HG03460 (cell line): ENCODE data around the gene SLMAP.

Experiments used
- ATAC-seq: cut with Tn5 transposase; IDR thresholded peaks from one replicate; pipeline ENCODE4 v1.9.1; 2021; ENCODE audit not compliant: unreplicated experiment

The SLMAP gene

DNA sequence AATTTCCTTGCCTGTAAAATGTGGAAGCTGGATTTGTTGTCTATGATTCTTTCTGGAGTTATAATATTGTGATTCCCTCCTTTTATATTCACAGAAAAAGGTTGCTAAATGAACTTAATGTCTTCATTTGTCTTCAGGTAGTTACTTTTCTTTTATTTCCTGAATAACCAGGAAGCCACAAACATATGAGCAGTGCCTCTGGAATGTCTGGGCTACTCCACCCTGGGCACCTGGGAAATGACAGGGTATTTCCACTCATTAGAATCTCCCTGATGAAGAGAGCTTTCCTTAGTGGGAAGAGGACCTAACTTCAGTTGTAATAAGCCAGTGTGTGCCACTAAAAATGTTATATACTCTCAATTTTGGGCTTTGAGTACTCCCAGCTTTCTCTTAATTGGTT lies 3.8 kb upstream of the SLMAP start:
- no peak for ATAC-seq

GRCh38 chr3:57753016-57753415 lies 3.1 kb upstream of the SLMAP start:
- no peak for ATAC-seq

DNA sequence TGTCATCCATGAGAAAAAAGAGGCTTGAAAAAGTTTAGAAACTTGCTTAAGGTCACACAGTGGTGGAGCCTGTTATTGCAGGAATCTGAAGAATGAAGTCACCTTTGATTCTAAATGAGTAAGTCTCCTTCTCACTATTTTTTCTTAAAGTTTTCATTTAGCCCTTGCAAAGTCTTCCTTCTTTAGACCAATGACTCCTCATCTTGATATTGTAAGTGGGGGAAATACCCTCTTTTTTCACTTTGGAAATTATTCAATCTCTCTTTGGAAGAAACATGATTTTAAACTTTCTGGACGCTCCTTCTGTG lies 787 bp upstream of the SLMAP start:
- ATAC-seq, result no peak

DNA sequence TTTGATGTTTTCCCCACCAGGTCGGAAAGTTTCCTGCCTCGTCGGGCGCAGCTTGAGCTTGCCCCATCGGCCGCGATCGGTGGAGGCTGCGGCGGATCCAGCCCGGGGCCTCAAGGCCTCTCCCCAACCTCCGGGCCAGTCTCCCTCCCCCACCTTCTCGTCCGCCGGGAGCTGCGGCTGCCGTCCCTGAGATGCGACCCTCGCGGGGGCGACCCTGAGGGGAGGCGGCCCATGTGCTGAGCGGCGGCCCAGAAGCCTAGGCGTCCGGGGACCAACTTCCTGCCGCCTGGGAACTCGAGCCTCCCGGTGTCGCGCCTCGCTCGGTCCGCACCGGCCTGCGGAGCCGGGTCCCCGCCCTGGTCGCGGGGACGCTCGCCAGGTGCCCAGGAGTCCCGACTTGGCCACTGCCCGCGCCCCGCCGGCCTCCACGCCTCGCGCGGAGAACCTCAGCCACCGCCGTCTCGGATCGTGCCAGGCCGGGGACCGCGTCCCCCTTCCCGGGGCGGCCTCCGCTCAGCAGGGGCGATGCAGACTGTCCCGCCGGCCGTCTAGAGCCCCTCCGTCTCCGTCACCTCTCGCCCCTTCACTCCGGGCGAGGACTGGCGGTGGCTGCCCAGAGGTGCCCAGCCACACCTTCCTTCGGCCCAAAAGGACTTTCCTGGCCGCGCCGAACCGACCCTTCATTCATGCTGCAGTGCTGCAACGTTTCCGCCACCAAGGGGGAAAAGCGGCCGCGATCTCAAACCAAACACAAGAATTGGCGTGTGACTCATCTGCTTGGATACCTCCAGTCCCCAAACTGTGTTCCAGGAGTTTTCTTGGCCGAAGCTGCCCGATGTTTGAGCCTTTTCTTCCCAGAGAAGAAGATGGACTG lies 656 bp downstream of the SLMAP start:
- ATAC-seq, result peak; percentile 25

GRCh38 chr3:57757642-57758297 lies 1.7 kb downstream of the SLMAP start:
- no peak for ATAC-seq

DNA sequence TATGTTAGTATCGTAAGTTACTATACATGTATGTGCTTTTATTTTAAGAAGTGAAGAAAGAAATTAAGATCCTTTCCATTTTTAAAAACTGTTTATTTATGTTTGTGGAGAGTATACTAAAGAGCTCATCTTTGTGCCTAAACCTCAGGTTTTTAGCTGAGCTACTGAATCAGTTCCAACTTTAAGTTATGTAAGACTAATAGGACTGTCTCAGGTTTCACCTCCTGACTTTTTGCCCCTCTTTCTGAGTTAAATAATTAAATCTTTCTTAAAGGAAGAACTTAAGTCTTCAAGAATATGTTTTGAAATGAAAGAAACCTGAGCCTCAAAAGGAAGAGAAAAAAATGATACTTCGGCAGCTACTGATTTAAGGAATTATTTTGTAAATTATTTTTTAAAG lies 2.6 kb downstream of the SLMAP start:
- no peak for ATAC-seq

DNA sequence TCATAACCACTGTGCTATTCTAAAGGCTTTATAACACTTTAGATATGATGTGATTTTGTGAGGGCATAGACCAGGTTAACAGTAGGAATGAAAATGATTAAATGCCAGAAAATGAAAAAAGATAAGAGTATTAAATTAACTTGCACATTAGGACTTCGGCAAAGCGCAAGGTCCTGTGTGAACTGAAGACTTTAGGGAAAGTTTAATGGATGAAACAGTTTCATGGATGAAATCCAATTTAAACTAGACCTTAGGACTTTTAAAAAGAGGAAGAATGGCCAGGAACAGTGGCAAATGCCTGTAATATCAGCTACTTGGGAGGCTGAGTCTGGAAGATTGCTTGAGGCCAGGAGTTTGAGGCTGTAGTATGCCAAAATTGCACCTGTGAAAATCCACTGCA lies 8.7 kb downstream of the SLMAP start:
- ATAC-seq, result no peak

GRCh38 chr3:57768595-57768994 lies 12.5 kb downstream of the SLMAP start:
- no peak for ATAC-seq

- ATAC-seq, result no peak
These were observed 14.1 kb downstream of the SLMAP start for GRCh38 chr3:57770009-57770827.

DNA sequence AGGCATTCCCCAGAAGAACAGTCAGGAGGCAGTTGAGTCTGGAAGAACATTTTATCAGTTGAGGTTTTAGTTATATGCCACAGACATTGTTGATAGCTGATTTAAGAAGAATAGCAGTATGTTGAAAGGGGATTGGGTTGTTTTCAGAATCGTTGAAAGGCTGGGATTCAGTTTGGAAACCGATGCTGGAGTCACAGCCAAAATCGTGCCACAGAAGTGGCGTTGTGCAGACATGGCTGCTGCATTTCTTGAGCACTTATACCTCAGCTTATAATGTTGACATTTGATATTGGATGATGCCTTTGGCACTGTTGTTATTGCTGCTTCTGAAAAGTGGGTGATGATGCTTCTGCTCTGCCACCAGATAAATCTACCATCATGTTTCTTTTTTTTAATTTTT lies 16.1 kb downstream of the SLMAP start:
- ATAC-seq, result no peak

- ATAC-seq, result no peak
These were observed 21.7 kb downstream of the SLMAP start for GRCh38 chr3:57777774-57778173.

DNA sequence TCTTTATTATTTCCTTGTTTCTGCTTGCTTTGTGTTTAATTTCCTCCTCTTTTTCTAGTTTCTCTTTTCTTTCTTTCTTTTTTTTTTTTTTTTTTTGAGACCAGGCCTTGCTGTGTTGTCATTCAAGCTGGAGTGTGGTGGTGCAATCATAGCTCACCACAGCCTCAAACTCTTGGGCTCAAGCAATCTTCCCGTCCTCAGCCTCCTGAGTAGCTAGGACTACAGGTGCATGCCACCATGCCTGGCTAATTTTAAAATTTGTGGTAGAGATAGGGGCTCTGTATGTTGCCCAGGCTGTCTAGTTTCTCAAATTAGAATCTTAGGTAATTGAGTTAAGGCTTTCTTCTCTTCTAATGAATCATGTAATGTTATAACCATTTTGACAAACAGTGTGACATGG lies 22.4 kb downstream of the SLMAP start:
- no peak for ATAC-seq

DNA sequence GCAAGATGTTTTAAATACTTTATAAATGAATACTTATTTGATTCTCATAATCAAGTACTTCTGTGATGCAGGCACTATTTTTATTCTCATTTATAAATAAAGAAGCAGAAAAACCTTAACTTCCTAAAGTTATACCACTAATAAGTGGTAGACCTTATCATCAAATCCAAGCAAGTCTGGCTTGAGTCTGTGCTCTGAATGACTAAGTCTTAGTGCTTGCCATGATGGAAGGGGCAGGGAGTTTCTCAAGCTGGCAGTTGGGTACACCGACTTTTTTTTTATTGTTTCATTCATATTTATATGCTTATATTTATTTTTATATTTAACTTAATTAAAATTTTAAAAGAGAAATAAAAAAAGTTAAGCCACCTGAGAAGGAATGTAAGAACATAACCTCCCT lies 23.6 kb downstream of the SLMAP start:
- ATAC-seq, result no peak

GRCh38 chr3:57783186-57784088 lies 27.3 kb downstream of the SLMAP start:
- ATAC-seq, result no peak

- ATAC-seq, result no peak
These were observed 28.1 kb downstream of the SLMAP start for GRCh38 chr3:57784089-57784735.

DNA sequence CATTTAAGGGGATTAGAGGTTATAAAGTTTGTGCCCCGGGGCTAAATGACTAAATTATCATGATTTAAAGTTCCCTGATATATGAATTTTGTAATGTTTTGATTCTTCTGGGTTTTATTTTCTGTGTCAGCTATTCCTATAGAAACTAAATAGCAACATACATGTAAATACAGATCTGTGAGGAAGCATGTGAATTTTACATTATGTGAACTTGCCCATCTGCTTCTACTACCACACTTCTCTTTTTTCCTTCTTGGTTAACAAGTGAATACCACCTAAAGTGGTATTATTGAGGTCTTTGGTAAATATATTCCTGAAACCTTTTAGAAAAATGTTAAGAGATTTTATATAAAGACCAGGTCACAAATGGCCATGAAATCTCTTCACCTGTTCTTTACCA lies 29.3 kb downstream of the SLMAP start:
- no peak for ATAC-seq

- ATAC-seq, result peak; percentile 97
These were observed 31.9 kb downstream of the SLMAP start for GRCh38 chr3:57787867-57788623.

- ATAC-seq, result no peak
These were observed 32.5 kb downstream of the SLMAP start for GRCh38 chr3:57788624-57789018.

DNA sequence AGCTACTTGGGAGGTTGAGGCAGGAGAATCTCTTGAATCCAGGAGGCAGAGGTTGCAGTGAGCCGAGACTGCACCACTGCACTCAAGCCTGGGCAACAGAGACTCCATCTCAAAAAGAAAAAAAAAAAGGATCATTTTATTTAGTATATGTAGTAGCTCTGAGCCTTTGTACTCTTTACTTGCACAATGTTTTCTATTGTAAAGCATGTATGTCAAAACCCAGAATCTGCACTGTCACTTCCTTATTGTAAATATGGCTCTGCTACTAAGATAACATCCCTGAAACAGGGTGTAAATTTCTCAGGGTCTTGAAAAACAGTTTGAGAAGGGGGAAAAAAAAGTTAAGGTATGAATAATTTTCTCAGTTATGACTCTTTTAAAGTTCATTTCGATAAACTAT lies 35.1 kb downstream of the SLMAP start:
- no peak for ATAC-seq

GRCh38 chr3:57792198-57792597 lies 36.1 kb downstream of the SLMAP start:
- no peak for ATAC-seq
